GM12878 (cell line): ENCODE results near the gene TIMM10.

Source experiments
- CEBPB ChIP-seq, 2 experiments: fragments of 150-350 bp in 1 of 2; IDR thresholded peaks; 2 replicates each; pipeline ENCODE4 v1.6.1; 2012 to 2014; ENCODE audit warnings: low read depth in 2 of 2, low read length in 2 of 2, borderline replicate concordance in 1 of 2, inconsistent platforms in 1 of 2
- CTCF ChIP-seq, 3 experiments: IDR thresholded peaks in 2 of 3; conservative IDR thresholded peaks in 1 of 3; 2 replicates each; pipeline ENCODE4 v1.5.1; 2011; ENCODE audit warnings: low read depth in 3 of 3, low read length in 3 of 3, mild to moderate bottlenecking in 3 of 3, control low read depth in 2 of 3, moderate library complexity in 2 of 3, inconsistent platforms in 1 of 3, mixed read lengths in 1 of 3; ENCODE audit not compliant: control insufficient read depth in 2 of 3, insufficient read depth in 1 of 3; ENCODE audit errors: extremely low read depth in 1 of 3
- TF ChIP-seq, protein P1 (sequence below): IDR thresholded peaks from 2 replicates; pipeline ENCODE4 v1.6.1; 2012; ENCODE audit warnings: mild to moderate bottlenecking, low read depth, low read length

DNA sequence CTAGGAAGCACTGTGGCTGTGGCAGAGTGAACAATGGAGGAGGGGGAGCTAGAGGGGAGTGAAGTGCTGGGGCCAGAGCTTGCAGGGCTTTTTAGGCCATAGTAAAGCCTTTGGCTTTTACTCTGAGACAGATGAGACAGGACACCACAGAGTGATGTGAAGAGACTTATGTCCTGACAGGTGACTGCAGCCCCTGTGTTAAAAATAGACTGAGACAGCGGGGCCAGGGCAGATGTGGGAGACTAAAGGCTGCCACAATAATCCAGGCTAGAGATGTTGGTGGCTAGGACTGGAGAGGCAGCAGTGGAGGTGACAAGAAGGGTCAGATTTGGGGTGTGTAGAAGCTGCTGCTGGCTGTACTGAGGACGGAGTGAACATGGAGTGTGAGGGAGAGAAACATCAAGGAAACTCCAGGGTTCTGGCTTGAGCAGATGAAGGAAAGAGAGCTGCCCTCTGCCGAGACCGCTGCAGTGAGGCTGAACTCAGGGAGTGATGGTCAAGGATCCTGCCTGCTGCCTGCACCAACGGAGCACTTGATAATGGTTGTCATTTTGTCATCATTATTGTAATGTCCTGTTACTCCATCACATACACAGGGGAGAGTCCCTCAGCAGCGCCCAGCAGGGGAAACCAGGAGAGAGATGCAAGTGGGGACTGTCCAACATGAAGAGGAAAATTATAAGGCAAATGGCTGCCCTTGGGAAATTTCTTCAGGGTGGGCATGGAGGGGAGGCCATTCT, 42.5 kb downstream of the TIMM10 start:
- TF ChIP-seq CTCF (IDR thresholded peaks at IDR 0.05 in 2 of 3, conservative IDR thresholded peaks at IDR 0.05 in 1 of 3; ENCODE audit: control insufficient read depth in 2 of 3, extremely low read depth in 1 of 3, insufficient read depth in 1 of 3, low read depth in 3 of 3, low read length in 3 of 3), result no peak
- TF ChIP-seq CEBPB (IDR thresholded peaks at IDR 0.05; ENCODE audit: borderline replicate concordance in 1 of 2, low read depth in 2 of 2, low read length in 2 of 2), result no peak
- TF ChIP-seq, protein P1, sequence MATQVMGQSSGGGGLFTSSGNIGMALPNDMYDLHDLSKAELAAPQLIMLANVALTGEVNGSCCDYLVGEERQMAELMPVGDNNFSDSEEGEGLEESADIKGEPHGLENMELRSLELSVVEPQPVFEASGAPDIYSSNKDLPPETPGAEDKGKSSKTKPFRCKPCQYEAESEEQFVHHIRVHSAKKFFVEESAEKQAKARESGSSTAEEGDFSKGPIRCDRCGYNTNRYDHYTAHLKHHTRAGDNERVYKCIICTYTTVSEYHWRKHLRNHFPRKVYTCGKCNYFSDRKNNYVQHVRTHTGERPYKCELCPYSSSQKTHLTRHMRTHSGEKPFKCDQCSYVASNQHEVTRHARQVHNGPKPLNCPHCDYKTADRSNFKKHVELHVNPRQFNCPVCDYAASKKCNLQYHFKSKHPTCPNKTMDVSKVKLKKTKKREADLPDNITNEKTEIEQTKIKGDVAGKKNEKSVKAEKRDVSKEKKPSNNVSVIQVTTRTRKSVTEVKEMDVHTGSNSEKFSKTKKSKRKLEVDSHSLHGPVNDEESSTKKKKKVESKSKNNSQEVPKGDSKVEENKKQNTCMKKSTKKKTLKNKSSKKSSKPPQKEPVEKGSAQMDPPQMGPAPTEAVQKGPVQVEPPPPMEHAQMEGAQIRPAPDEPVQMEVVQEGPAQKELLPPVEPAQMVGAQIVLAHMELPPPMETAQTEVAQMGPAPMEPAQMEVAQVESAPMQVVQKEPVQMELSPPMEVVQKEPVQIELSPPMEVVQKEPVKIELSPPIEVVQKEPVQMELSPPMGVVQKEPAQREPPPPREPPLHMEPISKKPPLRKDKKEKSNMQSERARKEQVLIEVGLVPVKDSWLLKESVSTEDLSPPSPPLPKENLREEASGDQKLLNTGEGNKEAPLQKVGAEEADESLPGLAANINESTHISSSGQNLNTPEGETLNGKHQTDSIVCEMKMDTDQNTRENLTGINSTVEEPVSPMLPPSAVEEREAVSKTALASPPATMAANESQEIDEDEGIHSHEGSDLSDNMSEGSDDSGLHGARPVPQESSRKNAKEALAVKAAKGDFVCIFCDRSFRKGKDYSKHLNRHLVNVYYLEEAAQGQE, result no peak
